NCI-H2227 treated with DMSO at 0.1 percent for 48 hours (cell line): ENCODE measurements around the gene SETD5.

ENCODE experiments used
- DNase-seq: peaks from one replicate; lab custom pipeline; 2025; lab: John Stamatoyannopoulos, UW

The SETD5 gene

GRCh38 chr3:9514956-9515355 lies 117.5 kb downstream of the SETD5 start:
- no peak for DNase-seq

DNA sequence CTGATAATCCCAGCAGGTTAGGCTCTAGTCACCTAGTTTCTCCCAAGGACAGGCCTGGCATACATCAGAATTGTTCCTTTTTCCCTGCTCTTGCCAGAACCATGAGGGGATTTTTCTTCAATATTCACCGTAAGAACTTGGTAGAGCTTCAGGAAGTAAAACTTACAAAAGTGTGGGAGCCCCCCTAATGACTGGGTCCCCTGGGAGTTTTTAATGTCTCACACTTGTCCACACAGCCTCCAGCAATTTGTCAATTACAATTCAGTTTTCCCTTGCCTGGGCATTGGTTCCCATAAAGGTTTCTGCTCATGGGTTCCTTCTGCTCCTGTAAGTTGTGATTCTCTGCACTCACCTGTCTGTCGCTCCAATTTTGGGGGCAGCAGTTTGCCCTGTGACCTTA lies 127.7 kb downstream of the SETD5 start:
- no peak for DNase-seq
